ENCODE measurements around the gene TMEM229B.

DNA sequence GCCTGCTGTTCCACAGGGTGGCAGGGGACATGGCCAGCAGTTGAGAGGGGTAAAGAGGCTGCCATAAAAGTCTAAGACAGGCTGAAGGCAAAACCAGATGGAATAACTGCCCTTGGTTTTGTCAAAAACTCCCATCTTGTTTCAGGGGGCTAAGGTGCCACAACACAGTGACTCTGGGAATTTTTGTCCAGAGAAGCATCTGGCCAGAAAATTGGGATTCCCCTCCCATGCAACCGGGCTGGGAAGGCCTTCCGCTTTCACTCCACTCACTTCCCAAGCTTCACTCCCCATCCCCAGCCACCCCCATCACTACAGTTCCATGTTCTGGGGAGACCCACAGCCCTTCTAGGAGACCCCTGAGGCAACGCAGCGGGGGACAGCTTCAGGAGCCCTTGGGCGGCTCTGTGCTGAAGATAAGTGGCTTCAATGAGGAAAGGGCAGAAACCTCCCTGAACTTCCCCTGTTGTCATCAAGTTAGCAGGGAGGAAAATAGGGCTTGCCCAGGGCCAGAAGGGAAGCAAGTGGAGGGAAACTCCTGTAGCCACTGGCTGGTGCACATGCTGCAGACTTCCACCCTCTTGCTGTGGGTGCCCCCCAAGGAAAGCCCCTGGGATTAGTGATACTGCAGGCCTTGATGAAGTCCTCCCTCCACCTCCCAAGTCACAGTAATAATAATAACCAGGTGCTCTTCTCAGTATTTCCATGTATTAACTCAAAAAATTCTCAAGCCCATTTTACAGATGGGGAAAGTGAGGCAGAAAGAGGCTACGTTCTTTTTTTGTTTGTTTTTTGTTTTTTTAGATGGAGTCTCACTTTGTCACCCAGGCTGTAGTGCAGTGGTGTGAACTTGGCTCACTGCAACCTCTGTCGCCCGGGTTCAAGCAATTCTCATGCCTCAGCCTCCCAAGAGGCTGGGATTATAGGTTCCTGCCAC is 6.0 kb downstream of the TMEM229B start:
- TF ChIP-seq, protein P1, sequence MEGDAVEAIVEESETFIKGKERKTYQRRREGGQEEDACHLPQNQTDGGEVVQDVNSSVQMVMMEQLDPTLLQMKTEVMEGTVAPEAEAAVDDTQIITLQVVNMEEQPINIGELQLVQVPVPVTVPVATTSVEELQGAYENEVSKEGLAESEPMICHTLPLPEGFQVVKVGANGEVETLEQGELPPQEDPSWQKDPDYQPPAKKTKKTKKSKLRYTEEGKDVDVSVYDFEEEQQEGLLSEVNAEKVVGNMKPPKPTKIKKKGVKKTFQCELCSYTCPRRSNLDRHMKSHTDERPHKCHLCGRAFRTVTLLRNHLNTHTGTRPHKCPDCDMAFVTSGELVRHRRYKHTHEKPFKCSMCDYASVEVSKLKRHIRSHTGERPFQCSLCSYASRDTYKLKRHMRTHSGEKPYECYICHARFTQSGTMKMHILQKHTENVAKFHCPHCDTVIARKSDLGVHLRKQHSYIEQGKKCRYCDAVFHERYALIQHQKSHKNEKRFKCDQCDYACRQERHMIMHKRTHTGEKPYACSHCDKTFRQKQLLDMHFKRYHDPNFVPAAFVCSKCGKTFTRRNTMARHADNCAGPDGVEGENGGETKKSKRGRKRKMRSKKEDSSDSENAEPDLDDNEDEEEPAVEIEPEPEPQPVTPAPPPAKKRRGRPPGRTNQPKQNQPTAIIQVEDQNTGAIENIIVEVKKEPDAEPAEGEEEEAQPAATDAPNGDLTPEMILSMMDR (IDR thresholded peaks at IDR 0.05), result no peak
- TF ChIP-seq TEAD4 (IDR thresholded peaks at IDR 0.05; ENCODE audit: borderline replicate concordance, insufficient read depth) (no peak), MXI1 (IDR thresholded peaks at IDR 0.05; ENCODE audit: low read depth, low read length) (no peak), EZH2phosphoT487 (IDR thresholded peaks at IDR 0.05; ENCODE audit: borderline replicate concordance, low read depth) (no peak), EP300 (IDR thresholded peaks at IDR 0.05; ENCODE audit: borderline replicate concordance in 1 of 2, low read depth in 1 of 2, low read length in 1 of 2) (no peak), GABPA (IDR thresholded peaks at IDR 0.05; ENCODE audit: low read depth) (no peak)
- TF ChIP-seq, protein P2, sequence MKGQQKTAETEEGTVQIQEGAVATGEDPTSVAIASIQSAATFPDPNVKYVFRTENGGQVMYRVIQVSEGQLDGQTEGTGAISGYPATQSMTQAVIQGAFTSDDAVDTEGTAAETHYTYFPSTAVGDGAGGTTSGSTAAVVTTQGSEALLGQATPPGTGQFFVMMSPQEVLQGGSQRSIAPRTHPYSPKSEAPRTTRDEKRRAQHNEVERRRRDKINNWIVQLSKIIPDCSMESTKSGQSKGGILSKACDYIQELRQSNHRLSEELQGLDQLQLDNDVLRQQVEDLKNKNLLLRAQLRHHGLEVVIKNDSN (IDR thresholded peaks at IDR 0.05; ENCODE audit: borderline replicate concordance, low read depth), result no peak
- TF ChIP-seq, protein P3, sequence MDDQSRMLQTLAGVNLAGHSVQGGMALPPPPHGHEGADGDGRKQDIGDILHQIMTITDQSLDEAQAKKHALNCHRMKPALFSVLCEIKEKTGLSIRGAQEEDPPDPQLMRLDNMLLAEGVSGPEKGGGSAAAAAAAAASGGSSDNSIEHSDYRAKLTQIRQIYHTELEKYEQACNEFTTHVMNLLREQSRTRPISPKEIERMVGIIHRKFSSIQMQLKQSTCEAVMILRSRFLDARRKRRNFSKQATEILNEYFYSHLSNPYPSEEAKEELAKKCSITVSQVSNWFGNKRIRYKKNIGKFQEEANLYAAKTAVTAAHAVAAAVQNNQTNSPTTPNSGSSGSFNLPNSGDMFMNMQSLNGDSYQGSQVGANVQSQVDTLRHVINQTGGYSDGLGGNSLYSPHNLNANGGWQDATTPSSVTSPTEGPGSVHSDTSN (IDR thresholded peaks at IDR 0.05), result no peak
- TF ChIP-seq, protein P4, sequence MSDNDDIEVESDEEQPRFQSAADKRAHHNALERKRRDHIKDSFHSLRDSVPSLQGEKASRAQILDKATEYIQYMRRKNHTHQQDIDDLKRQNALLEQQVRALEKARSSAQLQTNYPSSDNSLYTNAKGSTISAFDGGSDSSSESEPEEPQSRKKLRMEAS (IDR thresholded peaks at IDR 0.05; ENCODE audit: low read depth), result no peak

All from SK-N-SH (cell line).